22Rv1 (cell line): Measurements from ENCODE around the gene LCN6.
A peak's percentile ranks its signal among the peaks of the same experiment; 100 is the strongest.

ENCODE experiments used
- H3K27ac ChIP-seq: fragments of 450-650 bp; 2 replicates; pipeline ENCODE4 v1.5.1; 2017
- ZFX ChIP-seq: fragments of 450-650 bp; IDR thresholded peaks from 2 replicates; pipeline ENCODE4 v1.6.1; 2017; ENCODE audit warnings: antibody characterized with exemption, borderline replicate concordance
- TF ChIP-seq, protein P1 (sequence below): fragments of 450-650 bp; IDR thresholded peaks from 2 replicates; pipeline ENCODE4 v1.5.1; 2017; ENCODE audit warnings: mild to moderate bottlenecking

LCN6 gene

DNA sequence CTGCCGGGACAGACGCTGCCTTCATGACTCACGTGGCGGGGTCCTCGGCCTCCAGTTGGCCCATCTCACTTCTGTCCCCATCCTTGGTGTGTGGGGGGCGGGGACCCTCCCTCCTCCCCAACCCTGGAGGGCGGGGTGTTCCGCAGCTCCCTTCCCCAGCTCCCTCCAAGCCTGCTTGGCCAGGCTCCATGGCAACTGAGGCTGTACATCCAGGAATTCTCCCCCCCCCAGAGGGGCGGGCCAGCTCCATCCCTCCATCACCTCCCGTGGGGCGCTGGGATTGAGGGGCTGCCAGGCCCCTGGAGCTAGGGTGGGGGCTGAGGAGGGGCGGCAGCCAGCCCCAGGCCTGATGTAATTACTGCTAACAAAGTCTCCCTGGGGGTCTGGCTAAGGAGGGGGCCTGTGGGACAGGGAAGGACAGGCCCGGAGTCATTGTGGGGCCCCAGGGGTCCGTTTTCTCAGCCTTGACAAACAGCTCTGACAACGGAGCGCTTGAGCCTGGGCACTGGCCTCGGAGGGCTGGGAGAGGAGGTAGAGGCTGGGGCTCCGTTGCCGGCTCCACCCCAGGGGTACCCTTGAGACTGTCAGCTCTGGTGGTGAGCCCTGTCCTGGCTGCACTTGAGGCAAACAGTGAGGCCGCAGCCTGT, 28.0 kb downstream of the LCN6 start:
- H3K27ac ChIP-seq = peak overlapping the region; percentile 85
- TF ChIP-seq, protein P1, sequence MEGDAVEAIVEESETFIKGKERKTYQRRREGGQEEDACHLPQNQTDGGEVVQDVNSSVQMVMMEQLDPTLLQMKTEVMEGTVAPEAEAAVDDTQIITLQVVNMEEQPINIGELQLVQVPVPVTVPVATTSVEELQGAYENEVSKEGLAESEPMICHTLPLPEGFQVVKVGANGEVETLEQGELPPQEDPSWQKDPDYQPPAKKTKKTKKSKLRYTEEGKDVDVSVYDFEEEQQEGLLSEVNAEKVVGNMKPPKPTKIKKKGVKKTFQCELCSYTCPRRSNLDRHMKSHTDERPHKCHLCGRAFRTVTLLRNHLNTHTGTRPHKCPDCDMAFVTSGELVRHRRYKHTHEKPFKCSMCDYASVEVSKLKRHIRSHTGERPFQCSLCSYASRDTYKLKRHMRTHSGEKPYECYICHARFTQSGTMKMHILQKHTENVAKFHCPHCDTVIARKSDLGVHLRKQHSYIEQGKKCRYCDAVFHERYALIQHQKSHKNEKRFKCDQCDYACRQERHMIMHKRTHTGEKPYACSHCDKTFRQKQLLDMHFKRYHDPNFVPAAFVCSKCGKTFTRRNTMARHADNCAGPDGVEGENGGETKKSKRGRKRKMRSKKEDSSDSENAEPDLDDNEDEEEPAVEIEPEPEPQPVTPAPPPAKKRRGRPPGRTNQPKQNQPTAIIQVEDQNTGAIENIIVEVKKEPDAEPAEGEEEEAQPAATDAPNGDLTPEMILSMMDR = no peak
- no peak for TF ChIP-seq ZFX

DNA sequence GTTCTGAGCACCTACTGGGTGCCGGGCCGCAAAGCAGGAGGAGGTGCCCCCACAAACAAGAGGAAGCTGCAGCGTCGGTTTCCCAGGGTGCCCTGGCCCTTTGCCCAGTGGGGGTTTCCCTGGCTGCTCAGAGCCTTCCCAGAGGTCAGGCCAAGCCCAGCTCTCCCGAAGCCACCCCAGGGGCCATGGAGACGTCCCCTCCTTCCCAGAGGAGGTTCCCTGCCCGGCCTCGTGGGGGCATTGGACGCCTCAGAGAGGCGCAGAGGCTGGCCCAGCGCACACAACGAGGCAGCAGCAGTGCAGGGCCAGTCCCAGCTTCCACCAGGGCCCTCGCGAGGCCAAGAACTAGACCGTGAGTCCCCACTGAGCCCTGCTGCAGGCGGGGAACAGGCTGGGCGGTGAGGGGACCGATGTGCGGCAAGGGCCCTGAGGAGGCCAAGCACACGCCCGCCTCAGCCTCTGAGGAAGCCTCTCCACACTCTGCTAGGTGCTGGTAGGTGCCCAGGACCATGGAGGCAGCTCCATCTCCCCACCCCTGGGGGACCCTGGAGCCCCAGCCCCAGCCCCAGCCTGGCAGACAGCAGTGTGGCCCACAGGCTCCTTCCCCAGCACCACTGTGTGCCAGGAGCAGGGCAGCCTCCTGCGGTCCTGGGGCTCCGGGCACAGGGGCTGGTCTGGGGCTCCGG, 29.0 kb downstream of the LCN6 start:
- no peak overlapping the region for H3K27ac ChIP-seq
- TF ChIP-seq, protein P1 = no peak
- TF ChIP-seq ZFX = no peak

DNA sequence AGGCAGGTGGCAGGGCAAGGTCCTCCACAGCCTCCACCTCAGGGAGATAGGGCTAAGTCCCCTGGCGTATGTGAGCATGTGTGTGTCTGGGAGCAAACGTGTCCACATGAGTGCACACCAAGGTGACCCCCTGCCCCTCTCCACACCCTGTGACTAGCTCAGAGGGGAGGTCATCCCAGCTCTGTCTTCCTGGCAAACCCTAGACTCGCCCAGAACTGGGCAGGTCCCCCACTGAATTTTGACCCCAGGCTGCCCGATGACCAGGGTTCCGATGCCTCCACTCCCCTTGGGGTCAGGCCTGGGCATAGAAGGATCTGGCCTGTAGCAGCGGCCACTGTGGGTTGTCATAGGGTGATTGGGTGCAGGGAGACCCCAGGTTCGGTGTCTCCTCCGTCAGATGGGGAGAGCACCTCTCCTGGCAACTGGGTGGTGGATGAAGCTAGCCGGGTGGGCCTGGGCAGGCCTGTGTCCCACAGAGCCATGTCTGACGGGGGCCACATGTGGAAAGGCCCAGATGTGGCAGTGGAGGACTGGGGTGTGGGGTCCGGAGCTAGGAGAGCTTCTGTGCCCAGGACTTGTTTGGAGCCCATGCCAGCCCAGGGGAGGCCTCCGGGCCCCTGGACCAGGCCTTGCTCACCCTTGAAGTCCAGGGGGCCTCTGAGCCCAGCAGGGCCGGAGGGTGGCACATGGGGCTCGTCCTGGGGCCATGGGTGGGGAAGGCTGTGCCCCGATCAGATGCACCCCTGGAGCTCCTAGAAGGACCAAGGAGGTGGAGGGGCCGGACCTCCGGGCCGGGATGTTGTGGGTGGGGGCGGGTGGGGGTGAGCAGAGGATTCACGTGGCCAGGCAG, 29.8 kb downstream of the LCN6 start:
- no peak overlapping the region for H3K27ac ChIP-seq
- TF ChIP-seq, protein P1 = no peak
- TF ChIP-seq ZFX = no peak

DNA sequence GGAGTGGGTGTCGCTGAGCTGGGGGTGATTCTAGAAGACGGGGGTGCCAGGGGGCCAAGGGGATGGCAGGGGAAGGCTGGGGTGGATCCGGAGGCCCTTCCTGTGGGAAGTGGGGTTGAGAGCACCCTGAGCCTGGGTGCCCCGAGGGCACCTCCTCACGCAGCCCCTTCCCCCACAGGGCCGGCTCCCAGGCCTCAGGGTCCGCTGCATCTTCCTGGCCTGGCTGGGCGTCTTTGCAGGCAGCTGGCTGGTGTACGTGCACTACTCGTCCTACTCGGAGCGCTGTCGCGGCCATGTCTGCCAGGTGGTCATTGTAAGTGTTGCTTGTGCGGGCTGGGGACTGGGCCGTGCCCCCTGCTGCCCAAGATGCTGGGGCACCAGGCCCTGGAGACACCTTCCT, 30.9 kb downstream of the LCN6 start:
- TF ChIP-seq, protein P1 = no peak
- TF ChIP-seq ZFX = no peak
- H3K27ac ChIP-seq = no peak overlapping the region

DNA sequence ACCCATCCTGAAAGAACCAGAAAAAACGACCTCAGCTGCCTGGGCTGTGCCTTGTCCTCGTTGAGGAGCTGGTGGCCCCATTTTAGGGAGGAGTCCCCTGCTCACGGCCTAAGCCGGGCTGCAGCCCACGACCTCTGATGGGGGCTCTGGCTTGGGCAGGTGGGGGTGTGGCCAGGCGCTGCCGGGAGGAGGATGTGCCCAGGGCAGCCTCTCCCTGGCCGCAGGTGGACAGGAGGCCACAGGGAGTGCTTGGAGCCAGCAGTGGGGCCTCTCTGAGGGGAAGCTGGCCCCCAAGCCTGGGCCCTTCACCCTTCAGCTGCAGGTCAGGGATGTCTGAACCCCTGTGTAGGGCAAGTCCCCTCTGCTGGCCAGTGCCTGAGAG, 33.4 kb downstream of the LCN6 start:
- H3K27ac ChIP-seq = no peak overlapping the region
- no peak for TF ChIP-seq ZFX
- TF ChIP-seq, protein P1 = no peak

DNA sequence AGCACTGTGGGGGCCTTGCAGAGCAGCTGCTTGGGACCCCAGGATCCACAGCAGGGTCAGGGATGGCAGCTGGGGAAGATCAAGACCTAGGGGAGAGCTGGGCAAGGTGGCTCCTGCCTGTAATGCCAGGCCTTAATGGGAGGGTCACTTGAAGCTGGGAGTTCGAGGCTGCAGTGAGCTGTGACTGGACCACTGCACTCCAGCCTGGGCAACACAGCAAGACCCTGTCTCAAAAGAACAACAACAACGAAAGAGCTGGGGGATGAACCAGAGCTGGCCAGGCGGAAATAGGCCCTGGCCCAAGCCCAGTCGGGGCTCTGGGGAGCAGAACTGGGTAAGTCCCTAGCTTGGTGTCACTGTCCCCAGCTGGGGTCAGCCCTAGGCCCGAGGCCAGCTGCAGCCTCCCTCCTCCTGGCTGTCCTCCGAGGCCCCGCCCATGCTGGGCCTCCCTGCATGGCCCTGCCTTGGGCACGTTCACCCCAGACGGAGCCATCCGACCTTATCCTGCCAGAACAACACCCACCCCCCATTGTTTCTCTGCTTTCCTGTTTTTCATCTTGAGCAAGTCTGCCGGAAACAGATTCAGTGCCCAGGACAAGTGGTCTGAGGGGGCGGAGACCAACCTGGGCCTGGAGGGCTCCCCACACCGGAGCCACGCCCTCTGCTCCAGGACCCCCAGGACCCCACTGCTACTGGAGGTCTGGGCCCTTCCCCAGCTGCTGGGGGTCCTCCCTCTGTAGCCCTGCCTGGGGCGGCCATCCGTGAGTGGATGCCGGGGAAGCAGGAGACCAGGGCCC, 34.0 kb downstream of the LCN6 start:
- peak overlapping the region; percentile 65; the same call in 1 of the 2 replicates for H3K27ac ChIP-seq
- no peak for TF ChIP-seq ZFX
- TF ChIP-seq, protein P1 = no peak
